ENCODE results near the gene ARHGAP10.

DNA sequence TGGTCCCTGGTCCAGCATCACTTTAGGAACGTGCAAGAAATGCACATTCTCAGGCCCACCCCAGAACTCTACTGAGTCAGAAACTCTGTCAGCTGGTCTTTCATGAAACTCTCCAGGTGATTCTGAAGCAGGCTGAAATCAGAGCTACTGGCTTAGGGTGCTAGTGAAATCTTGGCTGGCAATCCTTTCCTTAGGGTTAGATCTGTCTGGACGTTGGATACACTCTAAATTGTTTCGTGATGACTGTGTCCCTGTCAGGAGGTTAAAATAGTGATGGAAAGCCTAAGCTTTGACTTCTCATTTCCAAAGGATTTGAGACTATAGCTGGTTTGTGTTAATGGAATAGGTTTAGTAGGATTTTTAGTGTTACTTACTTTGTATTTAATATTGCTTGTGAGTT is 99.1 kb downstream of the ARHGAP10 start:
- TF ChIP-seq CTCF (IDR thresholded peaks at IDR 0.05) (no peak), POLR2AphosphoS5 (IDR thresholded peaks at IDR 0.05) (peak; percentile 34)

Measured in gastroesophageal sphincter (tissue), 3 donors.